Natural killer cell (primary cell): Measurements from ENCODE around the gene NPLOC4. TPM values are rescaled to one million over a fixed set of nuclear protein-coding genes. Genes with fewer than 3 reads are reported as not detected.
A peak's percentile ranks its signal among the peaks of the same experiment; 100 is the strongest.

Source experiments
- ATAC-seq, 3 donors: fragments of 150-1000 bp in 2 of 3; fragments of 200-7000 bp in 1 of 3; cut with Tn5 transposase; 1 replicate in 1 of 3; 2 replicates in 2 of 3; pipeline ENCODE4 v1.10.0; 2021; ENCODE audit warnings: mild to moderate bottlenecking in 2 of 3, moderate library complexity in 2 of 3
- DNase-seq, 2 donors: peaks; one replicate each; pipeline versions ENCODE4 v3.0.0 to v3.0.0-alpha.2; 2013 to 2021; ENCODE audit warnings: mixed read lengths in 1 of 2
- H3K27ac ChIP-seq: one replicate; pipeline ENCODE4 v1.5.1; 2013; ENCODE audit warnings: mild to moderate bottlenecking, low read length
- H3K27me3 ChIP-seq: one replicate; pipeline ENCODE4 v1.6.1; 2013; ENCODE audit warnings: low read length; ENCODE audit not compliant: control insufficient read depth, insufficient read depth
- H3K36me3 ChIP-seq: one replicate; pipeline ENCODE4 v1.6.1; 2013; ENCODE audit warnings: low read length; ENCODE audit not compliant: control insufficient read depth, insufficient read depth
- H3K4me1 ChIP-seq: one replicate; pipeline ENCODE4 v1.6.1; 2013; ENCODE audit warnings: low read length; ENCODE audit not compliant: control insufficient read depth, insufficient read depth
- H3K4me3 ChIP-seq: one replicate; pipeline ENCODE4 v1.5.1; 2013; ENCODE audit warnings: low read length
- H3K9me3 ChIP-seq: one replicate; pipeline ENCODE4 v1.6.1; 2013; ENCODE audit warnings: low read length; ENCODE audit not compliant: control insufficient read depth, insufficient read depth
- H3K27ac Mint-ChIP-seq, 2 donors: one replicate each; pipeline ENCODE4 v1.8.0; 2022; ENCODE audit warnings: mild to moderate bottlenecking in 2 of 2, mixed read lengths in 2 of 2, moderate library complexity in 1 of 2
- H3K27me3 Mint-ChIP-seq, 2 donors: one replicate each; pipeline ENCODE4 v1.8.0; 2022; ENCODE audit warnings: low read depth in 2 of 2, mixed read lengths in 2 of 2
- H3K36me3 Mint-ChIP-seq: one replicate; pipeline ENCODE4 v1.8.0; 2022; ENCODE audit warnings: mixed read lengths
- H3K4me1 Mint-ChIP-seq, 2 donors: one replicate each; pipeline ENCODE4 v1.8.0; 2022; ENCODE audit warnings: mixed read lengths in 2 of 2
- H3K4me3 Mint-ChIP-seq: one replicate; pipeline ENCODE4 v1.8.0; 2022; ENCODE audit warnings: mild to moderate bottlenecking, moderate library complexity, mixed read lengths
- H3K9me3 Mint-ChIP-seq, 2 donors: one replicate each; pipeline ENCODE4 v1.8.0; 2022; ENCODE audit warnings: mixed read lengths in 2 of 2
- WGBS: methylation state at CpG from one replicate; pipeline ENCODE4 v1.1.7; 2013; ENCODE audit warnings: missing lambda C conversion rate; ENCODE audit not compliant: insufficient coverage; 5-methylcytosine and 5-hydroxymethylcytosine counted together
- intact Hi-C: fragments of 100-400 bp; cut with micrococcal nuclease; formaldehyde crosslinking; loops from one replicate; pipeline ENCODE4 v1.14.2; 2022
- total RNA-seq, 4 donors: library from RNA; stranded (reverse); fragments of 120-200 nt in 1 of 4; gene quantifications; one replicate each; pipeline versions ENCODE4 v1.2.3 to v1.2.4, GENCODE V29; 2013 to 2022
- TF ChIP-seq, protein P1 (sequence below): fragments of 200-600 bp; IDR thresholded peaks from one replicate; pipeline ENCODE4 v1.8.0; 2022; ENCODE audit warnings: antibody characterized with exemption

The NPLOC4 gene
- total RNA-seq, 3 donors from 2014 or later (not counting 1 experiment from before 2014, with no cell fraction given): 96.2 to 117 (median 99.1) TPM

DNA sequence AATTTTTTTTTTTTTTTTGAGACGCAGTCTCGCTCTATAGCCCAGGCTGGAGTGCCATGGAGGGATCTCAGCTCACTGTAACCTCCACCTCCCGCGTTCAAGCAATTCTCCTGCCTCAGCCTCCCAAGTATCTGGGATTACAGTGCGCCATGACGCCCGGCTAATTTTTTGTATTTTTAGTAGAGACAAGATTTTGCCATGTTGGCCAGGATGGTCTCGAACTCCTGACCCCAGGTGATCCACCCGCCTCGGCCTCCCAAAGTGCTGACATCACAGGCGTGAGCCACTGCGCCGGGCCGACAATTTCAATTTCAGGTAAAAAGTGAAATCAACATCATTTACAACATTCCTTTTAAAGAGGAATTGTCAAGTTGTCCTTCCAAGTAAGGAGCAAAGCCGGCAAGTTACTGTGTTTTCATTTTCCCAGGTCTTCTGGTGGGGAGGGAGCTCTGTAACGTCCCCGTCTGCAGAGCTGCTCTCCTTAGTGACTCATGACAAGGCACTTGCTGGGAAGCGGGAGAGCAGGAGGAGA, 873 bp downstream of the NPLOC4 start:
- H3K27ac ChIP-seq: peak overlapping the region; percentile 59
- H3K9me3 ChIP-seq: no peaks in the 10 kb centered on the region
- 51% methylated on average over 16 of the region's 18 CpGs for WGBS
- H3K27me3 Mint-ChIP-seq: no peaks in the 10 kb centered on the region
- H3K9me3 Mint-ChIP-seq: no peaks in the 10 kb centered on the region
- peak overlapping the region; percentile 84 to 88 for H3K27ac Mint-ChIP-seq
- H3K36me3 Mint-ChIP-seq: no peaks in the 10 kb centered on the region
- H3K36me3 ChIP-seq: peaks cover 2% of the 10 kb centered on the region
- DNase-seq: peak in 1 of 2 donors; percentile 25
- intact Hi-C loops: no loop called here
- H3K4me1 Mint-ChIP-seq: peaks cover 9 to 21% of the 10 kb centered on the region in 2 donors
- TF ChIP-seq, protein P1, sequence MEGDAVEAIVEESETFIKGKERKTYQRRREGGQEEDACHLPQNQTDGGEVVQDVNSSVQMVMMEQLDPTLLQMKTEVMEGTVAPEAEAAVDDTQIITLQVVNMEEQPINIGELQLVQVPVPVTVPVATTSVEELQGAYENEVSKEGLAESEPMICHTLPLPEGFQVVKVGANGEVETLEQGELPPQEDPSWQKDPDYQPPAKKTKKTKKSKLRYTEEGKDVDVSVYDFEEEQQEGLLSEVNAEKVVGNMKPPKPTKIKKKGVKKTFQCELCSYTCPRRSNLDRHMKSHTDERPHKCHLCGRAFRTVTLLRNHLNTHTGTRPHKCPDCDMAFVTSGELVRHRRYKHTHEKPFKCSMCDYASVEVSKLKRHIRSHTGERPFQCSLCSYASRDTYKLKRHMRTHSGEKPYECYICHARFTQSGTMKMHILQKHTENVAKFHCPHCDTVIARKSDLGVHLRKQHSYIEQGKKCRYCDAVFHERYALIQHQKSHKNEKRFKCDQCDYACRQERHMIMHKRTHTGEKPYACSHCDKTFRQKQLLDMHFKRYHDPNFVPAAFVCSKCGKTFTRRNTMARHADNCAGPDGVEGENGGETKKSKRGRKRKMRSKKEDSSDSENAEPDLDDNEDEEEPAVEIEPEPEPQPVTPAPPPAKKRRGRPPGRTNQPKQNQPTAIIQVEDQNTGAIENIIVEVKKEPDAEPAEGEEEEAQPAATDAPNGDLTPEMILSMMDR: no peak
- H3K4me3 ChIP-seq: peak overlapping the region; percentile 78
- H3K4me1 ChIP-seq: peaks cover 20% of the 10 kb centered on the region
- peak in 1 of 3 donors; percentile 6 for ATAC-seq
- no peaks in the 10 kb centered on the region for H3K27me3 ChIP-seq
- peak overlapping the region; percentile 96 for H3K4me3 Mint-ChIP-seq

DNA sequence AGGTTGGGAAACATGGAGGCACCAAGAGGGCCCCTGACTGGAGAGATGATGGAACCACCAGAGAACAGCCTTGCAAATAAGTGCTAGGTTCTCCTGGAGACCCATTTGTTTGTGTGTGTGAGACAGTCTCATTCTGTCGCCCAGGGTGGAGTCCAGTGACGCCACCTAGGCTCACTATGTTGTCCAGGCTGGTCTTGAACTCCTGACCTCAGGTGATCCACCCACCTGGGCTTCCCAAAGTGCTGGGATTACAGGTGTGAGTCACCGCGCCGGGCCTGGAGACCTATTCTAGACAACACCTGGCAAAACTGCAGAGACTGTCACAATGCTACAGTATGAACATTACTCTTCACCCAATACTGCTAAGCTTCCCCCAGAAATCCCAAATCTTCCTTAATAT, 1.5 kb downstream of the NPLOC4 start:
- intact Hi-C loops: no loop called here
- ATAC-seq: no peak
- Mint-ChIP-seq H3K36me3 (no peaks in the 10 kb centered on the region), H3K9me3 (no peaks in the 10 kb centered on the region), H3K4me1 (peaks cover 9 to 21% of the 10 kb centered on the region in 2 donors), H3K27ac (peak overlapping the region in 1 of 2 donors; percentile 84), H3K27me3 (no peaks in the 10 kb centered on the region), H3K4me3 (peak overlapping the region; percentile 96)
- Histone ChIP-seq H3K36me3 (peaks cover 2% of the 10 kb centered on the region), H3K27ac (no peak overlapping the region), H3K4me1 (peaks cover 20% of the 10 kb centered on the region), H3K9me3 (no peaks in the 10 kb centered on the region), H3K27me3 (no peaks in the 10 kb centered on the region), H3K4me3 (no peak overlapping the region)
- TF ChIP-seq, protein P1: no peak
- no peak for DNase-seq
- WGBS: 93% methylated on average over 5 of the region's 5 CpGs

DNA sequence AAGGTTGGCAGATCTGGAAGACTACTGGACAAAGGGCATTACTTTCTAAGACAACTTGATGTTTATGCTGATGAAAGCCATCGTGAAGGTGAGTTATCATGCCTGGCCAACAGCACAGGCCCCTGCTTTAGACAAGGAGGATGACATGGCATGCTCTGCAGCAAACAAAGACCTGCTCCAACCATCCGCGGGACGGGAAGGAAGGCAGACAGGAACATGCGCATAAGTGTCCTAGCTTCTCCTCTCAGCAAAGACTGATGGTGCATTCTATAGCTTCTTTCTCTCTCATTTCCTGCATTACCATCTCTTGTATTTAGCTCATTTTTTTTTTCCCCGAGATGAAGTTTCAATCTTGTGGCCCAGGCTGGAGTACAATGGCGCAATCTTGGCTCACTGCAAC, 5.4 kb downstream of the NPLOC4 start:
- TF ChIP-seq, protein P1: no peak
- Histone ChIP-seq H3K27me3 (no peaks in the 10 kb centered on the region), H3K27ac (no peak overlapping the region), H3K36me3 (peaks cover 14% of the 10 kb centered on the region), H3K4me3 (no peak overlapping the region), H3K9me3 (no peaks in the 10 kb centered on the region), H3K4me1 (peaks cover 13% of the 10 kb centered on the region)
- Mint-ChIP-seq H3K27ac (no peak overlapping the region), H3K9me3 (no peaks in the 10 kb centered on the region), H3K27me3 (no peaks in the 10 kb centered on the region), H3K4me1 (peaks cover 9 to 21% of the 10 kb centered on the region in 2 donors), H3K4me3 (no peak overlapping the region), H3K36me3 (no peaks in the 10 kb centered on the region)
- ATAC-seq: no peak
- DNase-seq: no peak
- WGBS: 92% methylated on average over 6 of the region's 7 CpGs
- intact Hi-C loops: no loop called here

DNA sequence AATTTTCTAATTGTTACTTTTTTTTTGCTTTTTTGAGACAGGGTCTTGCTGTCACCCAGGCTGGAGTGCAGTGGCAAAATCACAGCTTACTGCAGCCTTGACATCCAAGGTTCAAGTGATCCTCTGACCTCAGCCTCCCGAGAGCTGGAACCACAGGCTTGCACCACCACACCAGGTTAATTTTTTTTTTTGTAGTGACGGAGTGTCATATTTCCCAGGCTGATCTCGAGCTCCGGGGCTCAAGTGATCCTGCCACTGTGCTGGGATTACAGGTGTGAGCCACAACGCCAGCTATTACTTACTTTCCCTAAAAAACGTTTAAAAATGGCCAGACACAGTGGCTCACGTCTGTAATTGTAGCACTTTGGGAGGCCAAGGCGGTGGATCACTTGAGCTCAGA, 6.6 kb downstream of the NPLOC4 start:
- Mint-ChIP-seq H3K4me1 (peaks cover 0 to 13% of the 10 kb centered on the region in 2 donors), H3K9me3 (peaks cover 0 to 2% of the 10 kb centered on the region in 2 donors), H3K4me3 (no peak overlapping the region), H3K27ac (no peak overlapping the region), H3K36me3 (peaks cover 4% of the 10 kb centered on the region), H3K27me3 (no peaks in the 10 kb centered on the region)
- TF ChIP-seq, protein P1: no peak
- Histone ChIP-seq H3K36me3 (peaks cover 20% of the 10 kb centered on the region), H3K27me3 (no peaks in the 10 kb centered on the region), H3K27ac (no peak overlapping the region), H3K9me3 (no peaks in the 10 kb centered on the region), H3K4me3 (no peak overlapping the region), H3K4me1 (peaks cover 1% of the 10 kb centered on the region)
- WGBS: 91% methylated on average over 8 of the region's 8 CpGs
- ATAC-seq: no peak
- DNase-seq: no peak
- intact Hi-C loops: no loop called here
